ENCODE results near the gene MBD2. TPM values are rescaled to one million over a fixed set of nuclear protein-coding genes. Genes with fewer than 3 reads are reported as not detected.
A peak's percentile ranks its signal among the peaks of the same experiment; 100 is the strongest.

Gene MBD2
- total RNA-seq, 2 experiments from 2014 or later = 39.2 to 176 TPM

DNA sequence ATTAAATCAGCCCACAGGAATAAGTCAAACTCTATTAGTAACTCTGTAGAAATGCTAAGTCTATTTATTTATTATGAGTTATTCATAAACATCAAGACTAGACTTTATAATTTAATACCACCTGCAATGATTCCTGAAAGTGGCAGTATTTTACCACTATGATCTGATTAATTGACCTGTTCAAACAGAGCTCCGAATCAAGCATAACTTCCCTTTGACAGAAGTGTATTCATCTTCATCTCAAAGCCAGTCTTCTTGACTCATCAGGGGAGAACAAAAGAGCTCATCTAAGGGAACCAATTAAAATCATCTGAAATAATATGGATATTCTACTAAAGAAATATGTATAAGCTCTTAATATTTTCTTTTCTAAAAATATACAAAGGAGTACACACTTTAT lies 122.3 kb downstream of the MBD2 start:
- TF ChIP-seq, protein P1, sequence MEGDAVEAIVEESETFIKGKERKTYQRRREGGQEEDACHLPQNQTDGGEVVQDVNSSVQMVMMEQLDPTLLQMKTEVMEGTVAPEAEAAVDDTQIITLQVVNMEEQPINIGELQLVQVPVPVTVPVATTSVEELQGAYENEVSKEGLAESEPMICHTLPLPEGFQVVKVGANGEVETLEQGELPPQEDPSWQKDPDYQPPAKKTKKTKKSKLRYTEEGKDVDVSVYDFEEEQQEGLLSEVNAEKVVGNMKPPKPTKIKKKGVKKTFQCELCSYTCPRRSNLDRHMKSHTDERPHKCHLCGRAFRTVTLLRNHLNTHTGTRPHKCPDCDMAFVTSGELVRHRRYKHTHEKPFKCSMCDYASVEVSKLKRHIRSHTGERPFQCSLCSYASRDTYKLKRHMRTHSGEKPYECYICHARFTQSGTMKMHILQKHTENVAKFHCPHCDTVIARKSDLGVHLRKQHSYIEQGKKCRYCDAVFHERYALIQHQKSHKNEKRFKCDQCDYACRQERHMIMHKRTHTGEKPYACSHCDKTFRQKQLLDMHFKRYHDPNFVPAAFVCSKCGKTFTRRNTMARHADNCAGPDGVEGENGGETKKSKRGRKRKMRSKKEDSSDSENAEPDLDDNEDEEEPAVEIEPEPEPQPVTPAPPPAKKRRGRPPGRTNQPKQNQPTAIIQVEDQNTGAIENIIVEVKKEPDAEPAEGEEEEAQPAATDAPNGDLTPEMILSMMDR (conservative IDR thresholded peaks at IDR 0.05; ENCODE audit: low read length) = no peak
- TF ChIP-seq EZH2phosphoT487 (IDR thresholded peaks at IDR 0.05; ENCODE audit: borderline replicate concordance, low read depth, low read length) = no peak
- no TSS peak for BruUV-seq (replicated peaks)
- CTCF ChIA-PET (ENCODE audit: unreplicated experiment) = no interaction called here

More for the DNA sequence above, 122.3 kb downstream of the MBD2 start:
- H3K9me3 ChIP-seq (ENCODE audit: low read length) = no peaks in the 10 kb centered on the region
- POLR2A ChIA-PET = interaction anchor here (0.7 to 1.4 kb wide), 2 partner anchors 12 to 474 kb away, joined by 3 read pairs; no protein-coding TSS in a partner anchor
- intact Hi-C loops (cut with micrococcal nuclease; ENCODE audit: unreplicated experiment) = no loop called here
- no peaks in the 10 kb centered on the region for H3K4me1 ChIP-seq (ENCODE audit: insufficient read depth, low read length, poor library complexity, severe bottlenecking)
- H3K9me2 ChIP-seq (ENCODE audit: insufficient read depth, low read length) = no peaks in the 10 kb centered on the region
- no peaks in the 10 kb centered on the region for H3K79me2 ChIP-seq (ENCODE audit: insufficient read depth, low read depth, low read length)
- DNase-seq (ENCODE audit: low spot score) = no peak
- H3K4me2 ChIP-seq (ENCODE audit: low read length) = no peak overlapping the region
- H4K20me1 ChIP-seq (ENCODE audit: insufficient read depth, low read length) = no peaks in the 10 kb centered on the region
- H3K4me3 ChIP-seq (ENCODE audit: low read depth, low read length, poor library complexity, severe bottlenecking) = no peak overlapping the region
- H3K36me3 ChIP-seq (ENCODE audit: insufficient read depth, low read length) = no peaks in the 10 kb centered on the region
- no peak overlapping the region for H2AFZ ChIP-seq (ENCODE audit: low read length)
- H3K27ac ChIP-seq (ENCODE audit: low read depth, low read length, poor library complexity, severe bottlenecking) = no peak overlapping the region

Small RNAs within 50 kb of the gene (small RNA-seq; reads per million reads assigned to genes)
- 28.6 reads per million, percentile 98 among the genes with 10 or more reads in this experiment for gene SNORA37

Other genes with a start within 250 kb of the MBD2 start
- 8.9 and 15.1 TPM in 2 replicates for gene POLI, start 44.8 kb upstream of the MBD2 start, total RNA-seq (2014; rRNA removed; shearing (Covaris generic))
- 19.0 and 24.5 TPM in 2 replicates for gene POLI, start 44.8 kb upstream of the MBD2 start, total RNA-seq (2022)
- gene STARD6, start 133.2 kb upstream of the MBD2 start, total RNA-seq (2014; rRNA removed; shearing (Covaris generic)) = not detected in 2 replicates
- gene STARD6, start 133.2 kb upstream of the MBD2 start, total RNA-seq (2022) = not detected in 2 replicates
- gene C18orf54, start 133.2 kb upstream of the MBD2 start, total RNA-seq (2014; rRNA removed; shearing (Covaris generic)) = 4.9 and 5.4 TPM in 2 replicates
- gene C18orf54, start 133.2 kb upstream of the MBD2 start, total RNA-seq (2022) = 14.1 and 17.5 TPM in 2 replicates